Measurements from ENCODE around the gene SMIM1. TPM values are rescaled to one million over a fixed set of nuclear protein-coding genes. Genes with fewer than 3 reads are reported as not detected.

SMIM1 gene
- total and polyA plus RNA-seq, 4 donors, result 8.0 to 15.9 (median 10.9) TPM

DNA sequence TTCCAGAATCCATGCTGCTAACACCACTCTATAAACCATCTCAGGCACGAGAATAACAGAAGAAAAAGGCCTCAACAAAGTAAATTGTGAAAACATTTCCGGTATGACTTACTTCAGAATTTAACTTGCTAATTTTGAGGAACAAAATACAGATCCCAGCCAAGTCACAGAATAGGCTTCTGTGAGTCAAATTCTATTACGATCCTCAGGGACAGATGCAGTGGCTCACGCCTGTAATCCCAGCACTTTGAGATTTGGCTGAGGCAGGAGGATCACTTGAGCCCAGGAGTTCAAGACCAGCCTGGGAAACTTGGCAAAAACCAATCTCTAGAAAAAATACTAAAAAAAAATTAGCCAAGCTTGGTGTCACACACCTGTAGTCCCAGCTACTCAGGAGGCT is 29.1 kb upstream of the SMIM1 start:
- H3K9me3 ChIP-seq (ENCODE audit: control insufficient read depth in 4 of 4, insufficient read depth in 3 of 4, low read length in 3 of 4), result no peaks in the 10 kb centered on the region
- no peaks in the 10 kb centered on the region for H3K27me3 ChIP-seq (ENCODE audit: control insufficient read depth in 3 of 3, insufficient read depth in 3 of 3, low read length in 2 of 3)
- TF ChIP-seq, protein P1, sequence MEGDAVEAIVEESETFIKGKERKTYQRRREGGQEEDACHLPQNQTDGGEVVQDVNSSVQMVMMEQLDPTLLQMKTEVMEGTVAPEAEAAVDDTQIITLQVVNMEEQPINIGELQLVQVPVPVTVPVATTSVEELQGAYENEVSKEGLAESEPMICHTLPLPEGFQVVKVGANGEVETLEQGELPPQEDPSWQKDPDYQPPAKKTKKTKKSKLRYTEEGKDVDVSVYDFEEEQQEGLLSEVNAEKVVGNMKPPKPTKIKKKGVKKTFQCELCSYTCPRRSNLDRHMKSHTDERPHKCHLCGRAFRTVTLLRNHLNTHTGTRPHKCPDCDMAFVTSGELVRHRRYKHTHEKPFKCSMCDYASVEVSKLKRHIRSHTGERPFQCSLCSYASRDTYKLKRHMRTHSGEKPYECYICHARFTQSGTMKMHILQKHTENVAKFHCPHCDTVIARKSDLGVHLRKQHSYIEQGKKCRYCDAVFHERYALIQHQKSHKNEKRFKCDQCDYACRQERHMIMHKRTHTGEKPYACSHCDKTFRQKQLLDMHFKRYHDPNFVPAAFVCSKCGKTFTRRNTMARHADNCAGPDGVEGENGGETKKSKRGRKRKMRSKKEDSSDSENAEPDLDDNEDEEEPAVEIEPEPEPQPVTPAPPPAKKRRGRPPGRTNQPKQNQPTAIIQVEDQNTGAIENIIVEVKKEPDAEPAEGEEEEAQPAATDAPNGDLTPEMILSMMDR (IDR thresholded peaks at IDR 0.05; ENCODE audit: control extremely low read depth, extremely low read depth), result no peak
- H3K36me3 ChIP-seq (ENCODE audit: control insufficient read depth in 4 of 4, insufficient read depth in 4 of 4, low read length in 4 of 4), result peaks cover 4 to 26% (median 16%) of the 10 kb centered on the region in 4 donors
- H3K4me3 ChIP-seq, result no peak overlapping the region
- ATAC-seq (ENCODE audit: insufficient read depth, low FRiP score), result no peak
- WGBS, 2 donors, result 63 to 66% methylated on average over 4 of the region's 4 CpGs
- H3K9ac ChIP-seq (ENCODE audit: insufficient read depth in 1 of 2, low read length in 2 of 2), result no peak overlapping the region
- no peak overlapping the region for H3K27ac ChIP-seq (ENCODE audit: low read depth in 1 of 2, low read length in 1 of 2)
- DNase-seq, result no peak
- peaks cover 0 to 24% (median 4%) of the 10 kb centered on the region in 5 donors for H3K4me1 ChIP-seq (ENCODE audit: control insufficient read depth in 5 of 5, insufficient read depth in 5 of 5, low read length in 5 of 5)

DNA sequence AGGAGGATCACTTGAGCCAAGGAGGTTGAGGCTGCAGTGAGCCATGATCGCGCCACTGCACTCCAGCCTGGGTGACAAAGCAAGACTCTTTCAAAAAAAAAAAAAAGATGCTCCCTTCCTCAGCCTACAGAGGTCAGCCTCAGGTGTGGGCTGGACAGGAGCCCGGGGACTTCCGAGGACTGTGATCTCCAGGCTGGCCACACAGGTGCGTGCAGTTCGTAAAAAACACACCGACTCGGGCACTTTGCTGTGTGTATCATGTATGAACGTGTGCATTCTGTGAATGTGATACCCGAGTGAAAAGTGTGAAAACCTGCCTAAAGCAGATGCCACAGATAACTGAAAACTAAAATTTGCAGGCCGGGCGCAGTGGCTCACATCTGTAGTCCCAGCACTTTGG is 28.7 kb upstream of the SMIM1 start:
- H3K4me1 ChIP-seq (ENCODE audit: control insufficient read depth in 5 of 5, insufficient read depth in 5 of 5, low read length in 5 of 5), result peaks cover 0 to 24% (median 4%) of the 10 kb centered on the region in 5 donors
- 94 to 96% methylated on average over 12 of the region's 12 CpGs for WGBS, 2 donors
- ATAC-seq (ENCODE audit: insufficient read depth, low FRiP score) (no peak), DNase-seq (no peak)
- H3K9me3 ChIP-seq (ENCODE audit: control insufficient read depth in 4 of 4, insufficient read depth in 3 of 4, low read length in 3 of 4), result no peaks in the 10 kb centered on the region
- no peak overlapping the region for H3K27ac ChIP-seq (ENCODE audit: low read depth in 1 of 2, low read length in 1 of 2)
- peaks cover 3 to 24% (median 14%) of the 10 kb centered on the region in 4 donors for H3K36me3 ChIP-seq (ENCODE audit: control insufficient read depth in 4 of 4, insufficient read depth in 4 of 4, low read length in 4 of 4)
- H3K27me3 ChIP-seq (ENCODE audit: control insufficient read depth in 3 of 3, insufficient read depth in 3 of 3, low read length in 2 of 3), result no peaks in the 10 kb centered on the region
- TF ChIP-seq, protein P1 (IDR thresholded peaks at IDR 0.05; ENCODE audit: control extremely low read depth, extremely low read depth), result no peak
- H3K4me3 ChIP-seq, result no peak overlapping the region
- H3K9ac ChIP-seq (ENCODE audit: insufficient read depth in 1 of 2, low read length in 2 of 2), result no peak overlapping the region

DNA sequence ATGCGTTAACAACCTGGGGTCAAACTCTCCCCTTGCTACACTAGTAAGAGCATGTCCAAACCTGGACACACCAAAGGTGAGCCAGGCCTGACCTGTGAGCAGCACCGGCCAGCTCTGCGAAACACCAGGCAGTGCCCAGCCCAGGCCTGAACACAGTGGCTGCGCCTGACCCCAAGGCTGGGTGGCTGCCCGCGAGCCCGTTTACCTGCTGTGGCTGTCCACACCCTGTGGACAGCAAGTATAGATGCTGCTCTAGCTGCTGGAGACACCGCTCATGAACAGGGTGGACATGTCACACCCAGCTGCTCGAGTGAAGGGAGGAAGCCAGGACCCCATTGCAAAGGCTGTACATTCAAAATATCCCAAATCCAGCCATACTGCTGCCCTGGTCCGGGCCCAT is 27.9 kb upstream of the SMIM1 start:
- no peak for DNase-seq
- 93 to 95% methylated on average over 10 of the region's 10 CpGs for WGBS, 2 donors
- Histone ChIP-seq H3K4me3 (no peak overlapping the region), H3K9me3 (ENCODE audit: control insufficient read depth in 4 of 4, insufficient read depth in 3 of 4, low read length in 3 of 4) (no peaks in the 10 kb centered on the region), H3K4me1 (ENCODE audit: control insufficient read depth in 5 of 5, insufficient read depth in 5 of 5, low read length in 5 of 5) (peaks cover 0 to 24% (median 4%) of the 10 kb centered on the region in 5 donors), H3K9ac (ENCODE audit: insufficient read depth in 1 of 2, low read length in 2 of 2) (no peak overlapping the region), H3K27me3 (ENCODE audit: control insufficient read depth in 3 of 3, insufficient read depth in 3 of 3, low read length in 2 of 3) (no peaks in the 10 kb centered on the region), H3K36me3 (ENCODE audit: control insufficient read depth in 4 of 4, insufficient read depth in 4 of 4, low read length in 4 of 4) (peaks cover 0 to 21% (median 11%) of the 10 kb centered on the region in 4 donors), H3K27ac (ENCODE audit: low read depth in 1 of 2, low read length in 1 of 2) (no peak overlapping the region)
- ATAC-seq (ENCODE audit: insufficient read depth, low FRiP score), result no peak
- TF ChIP-seq, protein P1 (IDR thresholded peaks at IDR 0.05; ENCODE audit: control extremely low read depth, extremely low read depth), result no peak

DNA sequence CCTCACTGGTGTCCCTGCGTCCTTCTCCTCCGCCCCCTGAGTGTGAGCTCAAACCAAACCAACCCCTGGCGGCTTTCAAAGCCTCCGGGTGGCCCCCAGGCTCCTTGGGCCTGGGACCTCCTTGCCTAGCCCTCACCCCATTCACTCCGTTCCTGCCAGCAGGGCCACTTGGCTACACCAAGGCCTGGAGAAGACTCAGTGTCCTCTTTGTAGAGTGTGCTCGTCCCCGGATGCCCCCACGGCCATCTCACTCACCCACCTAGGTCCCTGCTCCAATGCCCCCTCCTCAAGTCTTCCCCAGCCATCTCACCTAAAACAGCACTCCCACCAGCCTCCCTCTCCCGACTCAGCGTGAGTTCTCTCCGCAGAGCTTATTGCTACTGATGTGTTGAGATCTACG is 27.5 kb upstream of the SMIM1 start:
- Histone ChIP-seq H3K9ac (ENCODE audit: insufficient read depth in 1 of 2, low read length in 2 of 2) (no peak overlapping the region), H3K4me1 (ENCODE audit: control insufficient read depth in 5 of 5, insufficient read depth in 5 of 5, low read length in 5 of 5) (peaks cover 0 to 24% (median 3%) of the 10 kb centered on the region in 5 donors), H3K36me3 (ENCODE audit: control insufficient read depth in 4 of 4, insufficient read depth in 4 of 4, low read length in 4 of 4) (peaks cover 0 to 19% (median 8%) of the 10 kb centered on the region in 4 donors), H3K27me3 (ENCODE audit: control insufficient read depth in 3 of 3, insufficient read depth in 3 of 3, low read length in 2 of 3) (no peaks in the 10 kb centered on the region), H3K4me3 (no peak overlapping the region), H3K27ac (ENCODE audit: low read depth in 1 of 2, low read length in 1 of 2) (no peak overlapping the region), H3K9me3 (ENCODE audit: control insufficient read depth in 4 of 4, insufficient read depth in 3 of 4, low read length in 3 of 4) (no peaks in the 10 kb centered on the region)
- no peak for DNase-seq
- ATAC-seq (ENCODE audit: insufficient read depth, low FRiP score), result no peak
- TF ChIP-seq, protein P1 (IDR thresholded peaks at IDR 0.05; ENCODE audit: control extremely low read depth, extremely low read depth), result no peak
- WGBS, 2 donors, result 94 to 95% methylated on average over 12 of the region's 12 CpGs
